ENCODE results near the gene SCYL2. TPM values are rescaled to one million over a fixed set of nuclear protein-coding genes. Genes with fewer than 3 reads are reported as not detected.
"Not testable (repeated sequence)": the region's sequence is repeated elsewhere in the genome, so short reads cannot be mapped to it uniquely, and the experiment has no call there.

SCYL2 gene
- total RNA-seq, 4 donors from 2014 or later: 51.0 to 72.8 (median 61.4) TPM

- H3K4me1 ChIP-seq: no peaks in the 10 kb centered on the region
- no peaks in the 10 kb centered on the region for H3K36me3 ChIP-seq
- 100% methylated on average over 1 of the region's 1 CpG for WGBS, 2 donors (ENCODE audit: low coverage in 1 of 2)
- H3K27ac ChIP-seq: no peak overlapping the region
- H3K4me3 ChIP-seq: no peak overlapping the region
- no peaks in the 10 kb centered on the region for H3K9me3 ChIP-seq
- TF ChIP-seq EP300 (IDR thresholded peaks at IDR 0.05) (no peak), POLR2AphosphoS5 (IDR thresholded peaks at IDR 0.05) (no peak), POLR2A (IDR thresholded peaks at IDR 0.05) (no peak), CTCF (IDR thresholded peaks at IDR 0.05) (no peak)
- ATAC-seq: no peak
- H3K27me3 ChIP-seq: no peaks in the 10 kb centered on the region
Measured at GRCh38 chr12:100258127-100258526, 8.8 kb upstream of the SCYL2 start.

GRCh38 chr12:100263131-100263530 lies 3.8 kb upstream of the SCYL2 start:
- Histone ChIP-seq H3K4me3 (no peak overlapping the region), H3K36me3 (no peaks in the 10 kb centered on the region), H3K27ac (no peak overlapping the region), H3K9me3 (no peaks in the 10 kb centered on the region), H3K27me3 (no peaks in the 10 kb centered on the region), H3K4me1 (peaks cover under 1 to 9% (median under 1%) of the 10 kb centered on the region in 3 donors)
- ATAC-seq: no peak
- TF ChIP-seq CTCF (IDR thresholded peaks at IDR 0.05) (no peak), EP300 (IDR thresholded peaks at IDR 0.05) (no peak), POLR2A (IDR thresholded peaks at IDR 0.05) (no peak), POLR2AphosphoS5 (IDR thresholded peaks at IDR 0.05) (no peak)
- 90 to 92% methylated on average over 5 of the region's 5 CpGs for WGBS, 2 donors (ENCODE audit: low coverage in 1 of 2)

GRCh38 chr12:100265107-100265506 lies 1.9 kb upstream of the SCYL2 start:
- not testable (repeated sequence) for H3K27me3 ChIP-seq, ATAC-seq, H3K4me3 ChIP-seq, H3K36me3 ChIP-seq, H3K27ac ChIP-seq, H3K9me3 ChIP-seq
- peaks cover 7 to 29% (median 11%) of the 10 kb centered on the region in 3 donors for H3K4me1 ChIP-seq
- WGBS, 2 donors (ENCODE audit: low coverage in 1 of 2): 88% methylated on average over 3 to 5 of the region's 5 CpGs

- no peaks in the 10 kb centered on the region for H3K27me3 ChIP-seq
- WGBS, 2 donors (ENCODE audit: low coverage in 1 of 2): 53 to 59% methylated on average over 9 to 11 of the region's 11 CpGs
- H3K27ac ChIP-seq: peak overlapping the region in 3 of 4 donors; percentile 96 to 99 (median 98)
- peaks cover 7 to 37% (median 11%) of the 10 kb centered on the region in 3 donors for H3K4me1 ChIP-seq
- TF ChIP-seq CTCF (IDR thresholded peaks at IDR 0.05) (no peak), EP300 (IDR thresholded peaks at IDR 0.05) (no peak), POLR2AphosphoS5 (IDR thresholded peaks at IDR 0.05) (no peak), POLR2A (IDR thresholded peaks at IDR 0.05) (no peak)
- ATAC-seq: no peak
- H3K36me3 ChIP-seq: no peaks in the 10 kb centered on the region
- H3K4me3 ChIP-seq: peak overlapping the region; percentile 83 to 98
- no peaks in the 10 kb centered on the region for H3K9me3 ChIP-seq
Measured at GRCh38 chr12:100265732-100266584, 1.0 kb upstream of the SCYL2 start.

- WGBS, 2 donors (ENCODE audit: low coverage in 1 of 2): 0% methylated on average over 4 to 5 of the region's 6 CpGs
- Histone ChIP-seq H3K9me3 (no peaks in the 10 kb centered on the region), H3K4me1 (peaks cover 7 to 43% (median 11%) of the 10 kb centered on the region in 3 donors), H3K27ac (peak overlapping the region; percentile 0 to 99 (median 97)), H3K36me3 (no peaks in the 10 kb centered on the region), H3K27me3 (no peaks in the 10 kb centered on the region), H3K4me3 (peak overlapping the region; percentile 83 to 98)
- ATAC-seq: peak; percentile 86
- TF ChIP-seq EP300 (IDR thresholded peaks at IDR 0.05) (no peak), POLR2A (IDR thresholded peaks at IDR 0.05) (no peak), CTCF (IDR thresholded peaks at IDR 0.05) (no peak), POLR2AphosphoS5 (IDR thresholded peaks at IDR 0.05) (no peak)
Measured at GRCh38 chr12:100266585-100266834, 467 bp upstream of the SCYL2 start.

Measured in gastroesophageal sphincter (tissue), 4 donors.